Neural progenitor cell (in vitro differentiated cells): ENCODE data around the gene PRPF40A. TPM values are rescaled to one million over a fixed set of nuclear protein-coding genes. Genes with fewer than 3 reads are reported as not detected.

ENCODE experiments used
- DNase-seq: peaks from one replicate; pipeline ENCODE4 v3.0.0-alpha.2; 2016; ENCODE audit warnings: low spot score
- H2AFZ ChIP-seq: fragments of 200-600 bp; sonication (generic); replicated peaks from 2 replicates; pipeline ENCODE4 v1.6.1; 2016; ENCODE audit warnings: antibody characterized with exemption
- H3F3A ChIP-seq: fragments of 200-600 bp; sonication (generic); 2 replicates; pipeline ENCODE4 v1.6.1; 2016; ENCODE audit warnings: antibody characterized with exemption, low read depth
- H3K27ac ChIP-seq: fragments of 200-600 bp; sonication (generic); 2 replicates; pipeline ENCODE4 v1.5.1; 2016; ENCODE audit warnings: mild to moderate bottlenecking
- H3K27me3 ChIP-seq: fragments of 200-600 bp; sonication (generic); 2 replicates; pipeline ENCODE4 v1.6.1; 2016; ENCODE audit warnings: mild to moderate bottlenecking, moderate library complexity
- H3K36me3 ChIP-seq: fragments of 200-600 bp; sonication (generic); 2 replicates; pipeline ENCODE4 v1.5.1; 2016
- H3K4me1 ChIP-seq: fragments of 200-600 bp; sonication (generic); 2 replicates; pipeline ENCODE4 v1.6.1; 2016; ENCODE audit warnings: mixed run types
- H3K4me2 ChIP-seq: fragments of 200-600 bp; sonication (generic); 2 replicates; pipeline ENCODE4 v1.6.1; 2016
- H3K4me3 ChIP-seq: fragments of 200-600 bp; sonication (generic); 2 replicates; pipeline ENCODE4 v1.5.1; 2016
- H3K79me2 ChIP-seq: fragments of 200-600 bp; sonication (generic); 2 replicates; pipeline ENCODE4 v1.6.1; 2016; ENCODE audit warnings: low read depth
- H3K9ac ChIP-seq: fragments of 200-600 bp; sonication (generic); 2 replicates; pipeline ENCODE4 v1.6.1; 2016
- H3K9me3 ChIP-seq: fragments of 200-600 bp; sonication (generic); 2 replicates; pipeline ENCODE4 v1.5.1; 2016; ENCODE audit warnings: low read depth
- H4K20me1 ChIP-seq: fragments of 200-600 bp; sonication (generic); 2 replicates; pipeline ENCODE4 v1.6.1; 2016; ENCODE audit warnings: low read depth
- H3K27ac Mint-ChIP-seq: 3 replicates; pipeline ENCODE4 v1.8.0; 2021; ENCODE audit warnings: mixed read lengths
- H3K27me3 Mint-ChIP-seq: 2 replicates; pipeline ENCODE4 v1.8.0; 2022; ENCODE audit warnings: low read depth, mild to moderate bottlenecking, inconsistent platforms, moderate library complexity, mixed read lengths; ENCODE audit not compliant: insufficient read depth
- H3K36me3 Mint-ChIP-seq: 3 replicates; pipeline ENCODE4 v1.8.0; 2021; ENCODE audit warnings: mixed read lengths
- H3K4me1 Mint-ChIP-seq: 3 replicates; pipeline ENCODE4 v1.8.0; 2021; ENCODE audit warnings: mixed read lengths
- H3K4me3 Mint-ChIP-seq: 3 replicates; pipeline ENCODE4 v1.8.0; 2021; ENCODE audit warnings: mild to moderate bottlenecking, moderate library complexity, mixed read lengths
- H3K9me3 Mint-ChIP-seq: 3 replicates; pipeline ENCODE4 v1.8.0; 2020; ENCODE audit warnings: mixed read lengths
- CTCF ChIP-seq: fragments of 200-600 bp; sonication (generic); IDR thresholded peaks from 2 replicates; pipeline ENCODE4 v1.5.1; 2017; ENCODE audit warnings: antibody characterized with exemption, mild to moderate bottlenecking
- EZH2 ChIP-seq: fragments of 200-600 bp; sonication (generic); IDR thresholded peaks from 2 replicates; pipeline ENCODE4 v1.6.1; 2017; ENCODE audit warnings: antibody characterized with exemption, mild to moderate bottlenecking, moderate library complexity
- EZH2phosphoT487 ChIP-seq: fragments of 200-600 bp; sonication (generic); IDR thresholded peaks from 2 replicates; pipeline ENCODE4 v1.6.1; 2017; ENCODE audit warnings: antibody characterized with exemption
- total RNA-seq: library from RNA; depleted of rRNA; stranded (reverse); fragments of >200 nt; gene quantifications from 2 replicates; pipeline ENCODE4 v1.2.3, GENCODE V29; 2015; ENCODE audit warnings: low replicate concordance

Gene PRPF40A
- total RNA-seq, 1 donor from 2014 or later: 257 TPM

DNA sequence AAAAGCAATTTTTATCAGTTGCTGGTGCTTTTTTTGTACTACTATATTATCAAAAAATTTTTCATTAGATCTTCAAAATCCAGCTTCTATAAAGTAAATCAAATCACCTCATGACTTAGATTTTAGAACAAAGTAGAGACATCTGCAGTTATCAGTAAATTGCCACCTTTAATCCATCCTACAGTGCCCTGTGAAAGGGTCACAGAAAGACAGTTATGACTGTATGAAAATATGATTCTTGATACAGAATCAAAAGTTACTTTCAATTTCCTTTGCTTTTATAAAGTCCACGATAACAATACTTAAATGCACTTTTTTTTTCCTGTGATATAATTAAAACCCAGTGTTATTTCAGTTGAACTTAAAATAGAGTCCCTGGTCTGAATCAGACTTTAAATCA, 61.4 kb downstream of the PRPF40A start:
- no peak for TF ChIP-seq CTCF
- no peak for TF ChIP-seq EZH2phosphoT487
- TF ChIP-seq EZH2: no peak
- H3K4me2 ChIP-seq: no peak overlapping the region
- H3K79me2 ChIP-seq: no peaks in the 10 kb centered on the region
- H3K27me3 ChIP-seq: no peaks in the 10 kb centered on the region
- H3K4me3 Mint-ChIP-seq: no peak overlapping the region
- H3K9ac ChIP-seq: no peak overlapping the region
- peaks cover 31% of the 10 kb centered on the region for H3K36me3 Mint-ChIP-seq
- peaks cover 32% of the 10 kb centered on the region for H3F3A ChIP-seq
- no peaks in the 10 kb centered on the region for H3K4me1 ChIP-seq
- H3K27ac Mint-ChIP-seq: no peak overlapping the region
- no peak for DNase-seq
- H3K4me3 ChIP-seq: no peak overlapping the region
- no peaks in the 10 kb centered on the region for H3K27me3 Mint-ChIP-seq
- H3K9me3 ChIP-seq: no peaks in the 10 kb centered on the region
- peaks cover 9% of the 10 kb centered on the region for H4K20me1 ChIP-seq
- no peak overlapping the region for H2AFZ ChIP-seq
- H3K36me3 ChIP-seq: peaks cover 49% of the 10 kb centered on the region
- H3K4me1 Mint-ChIP-seq: peaks cover 2% of the 10 kb centered on the region
- H3K9me3 Mint-ChIP-seq: no peaks in the 10 kb centered on the region
- no peak overlapping the region for H3K27ac ChIP-seq

DNA sequence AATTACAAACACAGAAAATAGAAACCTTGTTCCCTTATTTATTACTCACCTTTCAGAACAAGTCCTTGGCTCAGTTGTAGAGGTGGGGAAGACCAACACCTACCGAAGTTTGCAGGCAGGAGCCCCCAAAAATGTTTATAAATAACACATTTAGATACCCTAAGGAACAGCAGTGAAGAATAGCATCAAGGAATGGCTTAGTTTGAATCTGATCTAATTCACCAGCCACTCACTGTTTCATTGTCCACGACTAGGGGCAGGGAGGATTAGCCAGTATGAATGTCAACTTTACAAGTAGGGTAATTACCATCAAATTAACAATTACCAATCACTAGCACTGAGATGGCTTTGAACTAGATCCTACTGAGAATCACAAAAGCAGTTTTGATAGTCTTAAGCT, 65.4 kb downstream of the PRPF40A start:
- H3K4me3 Mint-ChIP-seq: no peak overlapping the region
- Histone ChIP-seq H3K27me3 (no peaks in the 10 kb centered on the region), H3K79me2 (no peaks in the 10 kb centered on the region), H3K9me3 (no peaks in the 10 kb centered on the region), H3K4me3 (no peak overlapping the region), H3K4me1 (peaks cover 20% of the 10 kb centered on the region), H4K20me1 (peaks cover 13% of the 10 kb centered on the region), H3K4me2 (no peak overlapping the region), H3K36me3 (peaks cover 26% of the 10 kb centered on the region), H3K9ac (no peak overlapping the region), H3K27ac (no peak overlapping the region), H3F3A (peaks cover 56% of the 10 kb centered on the region), H2AFZ (no peak overlapping the region)
- TF ChIP-seq EZH2 (no peak), EZH2phosphoT487 (no peak), CTCF (no peak)
- H3K27ac Mint-ChIP-seq: no peak overlapping the region
- H3K27me3 Mint-ChIP-seq: no peaks in the 10 kb centered on the region
- DNase-seq: no peak
- no peaks in the 10 kb centered on the region for H3K9me3 Mint-ChIP-seq
- H3K36me3 Mint-ChIP-seq: peaks cover 17% of the 10 kb centered on the region
- H3K4me1 Mint-ChIP-seq: peaks cover 13% of the 10 kb centered on the region

GRCh38 chr2:152650768-152651371, 66.4 kb downstream of the PRPF40A start:
- H3K9me3 Mint-ChIP-seq: no peaks in the 10 kb centered on the region
- peaks cover 20% of the 10 kb centered on the region for H3K36me3 ChIP-seq

DNA sequence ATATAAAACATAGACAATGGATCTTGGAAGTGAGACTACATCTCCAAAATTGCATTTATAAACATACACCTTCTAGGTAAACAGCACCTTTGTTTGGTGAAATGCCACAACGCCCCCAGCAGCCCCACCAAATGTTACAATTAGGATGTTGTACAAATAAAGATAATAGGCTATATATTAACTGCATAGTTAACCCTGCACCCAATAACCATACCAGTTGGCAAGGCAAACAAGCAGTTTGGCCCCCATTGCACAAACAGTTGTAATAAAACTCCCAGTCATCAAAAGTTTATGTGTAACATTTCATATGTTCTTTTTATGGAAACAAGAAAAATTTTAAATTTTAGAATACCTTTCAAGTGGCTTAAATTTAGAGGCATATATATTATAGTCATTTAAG, 67.3 kb downstream of the PRPF40A start:
- TF ChIP-seq EZH2 (no peak), CTCF (no peak), EZH2phosphoT487 (no peak)
- no peak overlapping the region for H3K4me3 Mint-ChIP-seq
- H3K9me3 Mint-ChIP-seq: no peaks in the 10 kb centered on the region
- H3K27ac ChIP-seq: no peak overlapping the region
- no peak for DNase-seq
- no peak overlapping the region for H2AFZ ChIP-seq
- H3K36me3 ChIP-seq: peaks cover 12% of the 10 kb centered on the region
- no peak overlapping the region for H3K4me3 ChIP-seq
- no peaks in the 10 kb centered on the region for H3K9me3 ChIP-seq
- H3K4me1 Mint-ChIP-seq: peaks cover 21% of the 10 kb centered on the region
- H3K27me3 ChIP-seq: no peaks in the 10 kb centered on the region
- no peaks in the 10 kb centered on the region for H3K79me2 ChIP-seq
- peaks cover 13% of the 10 kb centered on the region for H4K20me1 ChIP-seq
- peaks cover 27% of the 10 kb centered on the region for H3K4me1 ChIP-seq
- no peak overlapping the region for H3K9ac ChIP-seq
- H3K27me3 Mint-ChIP-seq: peaks cover 2% of the 10 kb centered on the region
- peaks cover 17% of the 10 kb centered on the region for H3K36me3 Mint-ChIP-seq
- H3K4me2 ChIP-seq: no peak overlapping the region
- H3K27ac Mint-ChIP-seq: no peak overlapping the region
- H3F3A ChIP-seq: peaks cover 61% of the 10 kb centered on the region

More at GRCh38 chr2:152650768-152651371, 66.4 kb downstream of the PRPF40A start:
- Histone ChIP-seq H3K9ac (no peak overlapping the region), H4K20me1 (peaks cover 13% of the 10 kb centered on the region), H3K79me2 (no peaks in the 10 kb centered on the region), H2AFZ (no peak overlapping the region), H3K4me1 (peaks cover 24% of the 10 kb centered on the region), H3K9me3 (no peaks in the 10 kb centered on the region), H3K4me3 (no peak overlapping the region), H3K4me2 (no peak overlapping the region), H3K27me3 (no peaks in the 10 kb centered on the region), H3F3A (peaks cover 59% of the 10 kb centered on the region), H3K27ac (no peak overlapping the region)
- H3K4me1 Mint-ChIP-seq: peaks cover 15% of the 10 kb centered on the region
- H3K36me3 Mint-ChIP-seq: peaks cover 11% of the 10 kb centered on the region
- no peak overlapping the region for H3K27ac Mint-ChIP-seq
- no peaks in the 10 kb centered on the region for H3K27me3 Mint-ChIP-seq
- no peak for TF ChIP-seq EZH2
- no peak for TF ChIP-seq EZH2phosphoT487
- no peak for DNase-seq
- no peak overlapping the region for H3K4me3 Mint-ChIP-seq
